Fibroblast of lung (primary cell): ENCODE measurements around the gene ATP5F1E. TPM values are rescaled to one million over a fixed set of nuclear protein-coding genes. Genes with fewer than 3 reads are reported as not detected.

Experiments used
- DNase-seq, 2 donors: peaks; one replicate each; pipeline versions ENCODE4 v3.0.0 to v3.0.0-alpha.2; 2010; ENCODE audit warnings: low read depth in 2 of 2
- H2AFZ ChIP-seq: 2 replicates; pipeline ENCODE4 v1.5.1; 2012; ENCODE audit warnings: low read length, control low read depth, inconsistent platforms
- H3K27ac ChIP-seq: 2 replicates; pipeline ENCODE4 v1.5.1; 2011; ENCODE audit warnings: low read length, control low read depth; ENCODE audit not compliant: insufficient read depth
- H3K27me3 ChIP-seq: 2 replicates; pipeline ENCODE4 v1.5.1; 2011; ENCODE audit warnings: mild to moderate bottlenecking, low read length; ENCODE audit not compliant: control insufficient read depth, insufficient read depth
- H3K36me3 ChIP-seq: 2 replicates; pipeline ENCODE4 v1.5.1; 2011; ENCODE audit warnings: low read length; ENCODE audit not compliant: control insufficient read depth, insufficient read depth
- H3K4me1 ChIP-seq: 2 replicates; pipeline ENCODE4 v1.5.1; 2011; ENCODE audit warnings: low read length; ENCODE audit not compliant: control insufficient read depth, insufficient read depth; ENCODE audit errors: extremely low read depth
- H3K4me2 ChIP-seq: 2 replicates; pipeline ENCODE4 v1.5.1; 2011; ENCODE audit warnings: low read length, control low read depth; ENCODE audit not compliant: insufficient read depth; ENCODE audit errors: extremely low read depth
- H3K4me3 ChIP-seq, 4 experiments: fragments of 200-600 bp in 1 of 4; sonication (generic) in 1 of 4; replicated peaks in 1 of 4; 2 replicates each; pipeline ENCODE4 v1.5.1; 2011 to 2016; ENCODE audit warnings: low read length in 4 of 4, low read depth in 3 of 4, mild to moderate bottlenecking in 3 of 4, control low read depth in 2 of 4, inconsistent platforms in 1 of 4, mixed read lengths in 1 of 4; ENCODE audit not compliant: insufficient read depth in 1 of 4; ENCODE audit errors: control extremely low read depth in 1 of 4
- H3K79me2 ChIP-seq: 2 replicates; pipeline ENCODE4 v1.5.1; 2012; ENCODE audit warnings: mild to moderate bottlenecking, low read length, inconsistent platforms; ENCODE audit not compliant: control insufficient read depth, insufficient read depth
- H3K9ac ChIP-seq: 2 replicates; pipeline ENCODE4 v1.5.1; 2011; ENCODE audit warnings: mild to moderate bottlenecking, low read length, control low read depth; ENCODE audit not compliant: insufficient read depth
- H3K9me3 ChIP-seq: 2 replicates; pipeline ENCODE4 v1.5.1; 2012; ENCODE audit warnings: low read depth, low read length; ENCODE audit not compliant: control insufficient read depth, insufficient read depth
- H4K20me1 ChIP-seq: 2 replicates; pipeline ENCODE4 v1.5.1; 2011; ENCODE audit warnings: low read length; ENCODE audit not compliant: control insufficient read depth, insufficient read depth; ENCODE audit errors: extremely low read depth
- EZH2 ChIP-seq: IDR thresholded peaks from 2 replicates; pipeline ENCODE4 v1.5.1; 2012; ENCODE audit warnings: low read length, control low read depth, mild to moderate bottlenecking; ENCODE audit errors: missing control alignments
- polyA plus RNA-seq, 2 donors: library from polyadenylated mRNA; depleted of rRNA in 1 of 2; stranded (reverse) in 1 of 2; unstranded in 1 of 2; fragments of >200 nt; gene quantifications; 2 replicates each; pipeline ENCODE4 v1.2.1, GENCODE V29; 2011 to 2012; ENCODE audit warnings: missing spikeins in 1 of 2
- total RNA-seq: library from RNA; depleted of rRNA; stranded (reverse); fragments of >200 nt; gene quantifications from 2 replicates; pipeline ENCODE4 v1.2.1, GENCODE V29; 2014
- TF ChIP-seq, protein P1 (sequence below), 2 donors: IDR thresholded peaks in 1 of 2; conservative IDR thresholded peaks in 1 of 2; 1 replicate in 1 of 2; 2 replicates in 1 of 2; pipeline ENCODE4 v1.5.1; 2011 to 2012; ENCODE audit warnings: low read length in 2 of 2, control low read depth in 1 of 2, inconsistent platforms in 1 of 2, low read depth in 1 of 2, mild to moderate bottlenecking in 1 of 2

ATP5F1E gene
- total and polyA plus RNA-seq, 2 donors (not counting 1 experiment from before 2014, with no cell fraction given) = 37.8 to 56.5 TPM

- no peak for DNase-seq
- no peaks in the 10 kb centered on the region for H4K20me1 ChIP-seq
- no peaks in the 10 kb centered on the region for H3K36me3 ChIP-seq
- no peak overlapping the region for H3K9ac ChIP-seq
- H3K27ac ChIP-seq = no peak overlapping the region
- no peaks in the 10 kb centered on the region for H3K9me3 ChIP-seq
- TF ChIP-seq, protein P1, sequence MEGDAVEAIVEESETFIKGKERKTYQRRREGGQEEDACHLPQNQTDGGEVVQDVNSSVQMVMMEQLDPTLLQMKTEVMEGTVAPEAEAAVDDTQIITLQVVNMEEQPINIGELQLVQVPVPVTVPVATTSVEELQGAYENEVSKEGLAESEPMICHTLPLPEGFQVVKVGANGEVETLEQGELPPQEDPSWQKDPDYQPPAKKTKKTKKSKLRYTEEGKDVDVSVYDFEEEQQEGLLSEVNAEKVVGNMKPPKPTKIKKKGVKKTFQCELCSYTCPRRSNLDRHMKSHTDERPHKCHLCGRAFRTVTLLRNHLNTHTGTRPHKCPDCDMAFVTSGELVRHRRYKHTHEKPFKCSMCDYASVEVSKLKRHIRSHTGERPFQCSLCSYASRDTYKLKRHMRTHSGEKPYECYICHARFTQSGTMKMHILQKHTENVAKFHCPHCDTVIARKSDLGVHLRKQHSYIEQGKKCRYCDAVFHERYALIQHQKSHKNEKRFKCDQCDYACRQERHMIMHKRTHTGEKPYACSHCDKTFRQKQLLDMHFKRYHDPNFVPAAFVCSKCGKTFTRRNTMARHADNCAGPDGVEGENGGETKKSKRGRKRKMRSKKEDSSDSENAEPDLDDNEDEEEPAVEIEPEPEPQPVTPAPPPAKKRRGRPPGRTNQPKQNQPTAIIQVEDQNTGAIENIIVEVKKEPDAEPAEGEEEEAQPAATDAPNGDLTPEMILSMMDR (conservative IDR thresholded peaks at IDR 0.05 in 1 of 2, IDR thresholded peaks at IDR 0.05 in 1 of 2; ENCODE audit: low read depth in 1 of 2, low read length in 2 of 2) = no peak
- TF ChIP-seq EZH2 = no peak
- no peak overlapping the region for H3K4me2 ChIP-seq
- H2AFZ ChIP-seq = no peak overlapping the region
- H3K79me2 ChIP-seq = no peaks in the 10 kb centered on the region
- peaks cover 2% of the 10 kb centered on the region for H3K4me1 ChIP-seq
- H3K4me3 ChIP-seq = no peak overlapping the region
- peaks cover 11% of the 10 kb centered on the region for H3K27me3 ChIP-seq
Observed at GRCh38 chr20:59050437-59050836, 18.3 kb upstream of the ATP5F1E start.

DNA sequence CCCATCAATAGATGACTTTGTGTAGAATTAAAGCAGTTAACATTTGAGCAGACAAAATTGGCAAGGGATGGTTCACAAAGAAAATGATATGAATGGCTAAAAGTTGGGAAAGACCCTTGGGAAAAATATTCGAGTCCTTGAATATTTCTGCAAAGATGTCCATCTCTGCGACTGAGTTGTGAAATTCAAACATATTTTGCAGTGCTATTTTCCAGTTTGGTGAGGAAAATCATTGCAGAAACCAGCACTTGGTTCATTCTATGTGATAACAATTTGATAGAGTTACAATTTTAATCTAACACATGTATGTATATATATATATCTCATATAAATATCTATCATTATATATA is 16.5 kb upstream of the ATP5F1E start:
- Histone ChIP-seq H3K4me2 (peak overlapping the region; percentile 64), H3K79me2 (no peaks in the 10 kb centered on the region), H3K27me3 (peaks cover 11% of the 10 kb centered on the region), H4K20me1 (no peaks in the 10 kb centered on the region), H3K27ac (no peak overlapping the region), H2AFZ (no peak overlapping the region), H3K9me3 (no peaks in the 10 kb centered on the region), H3K9ac (no peak overlapping the region), H3K4me3 (peak overlapping the region in 1 of 4 experiments; percentile 27), H3K4me1 (peaks cover 2% of the 10 kb centered on the region), H3K36me3 (no peaks in the 10 kb centered on the region)
- TF ChIP-seq, protein P1 (conservative IDR thresholded peaks at IDR 0.05 in 1 of 2, IDR thresholded peaks at IDR 0.05 in 1 of 2; ENCODE audit: low read depth in 1 of 2, low read length in 2 of 2) = no peak
- TF ChIP-seq EZH2 = no peak
- no peak for DNase-seq

- no peak overlapping the region for H3K27ac ChIP-seq
- peak overlapping the region; percentile 64 for H3K4me2 ChIP-seq
- H3K79me2 ChIP-seq = no peaks in the 10 kb centered on the region
- H3K9me3 ChIP-seq = no peaks in the 10 kb centered on the region
- no peak overlapping the region for H3K9ac ChIP-seq
- no peaks in the 10 kb centered on the region for H4K20me1 ChIP-seq
- H3K4me1 ChIP-seq = peaks cover 5% of the 10 kb centered on the region
- peak overlapping the region in 1 of 4 experiments; percentile 27 for H3K4me3 ChIP-seq
- DNase-seq = peak; percentile 33 to 72
- no peak overlapping the region for H2AFZ ChIP-seq
- TF ChIP-seq, protein P1 (conservative IDR thresholded peaks at IDR 0.05 in 1 of 2, IDR thresholded peaks at IDR 0.05 in 1 of 2; ENCODE audit: low read depth in 1 of 2, low read length in 2 of 2) = no peak
- no peaks in the 10 kb centered on the region for H3K36me3 ChIP-seq
- H3K27me3 ChIP-seq = peaks cover 11% of the 10 kb centered on the region
Observed at GRCh38 chr20:59047938-59048680, 16.0 kb upstream of the ATP5F1E start.
